Calu3 (cell line): ENCODE results near the gene PXDN. TPM values are rescaled to one million over a fixed set of nuclear protein-coding genes. Genes with fewer than 3 reads are reported as not detected.

Experiments
- BruUV-seq: library from RNA; stranded (reverse); fragments of 400-500 nt; replicated peaks from 2 replicates; lab custom pipeline; 2021; lab: Mats Ljungman, UMichigan
- CTCF ChIA-PET: fragments of 300-600 bp; sonication (Branson Sonifier 250); formaldehyde crosslinking; loops from one replicate; lab custom pipeline; 2022; ENCODE audit warnings: antibody characterized with exemption; lab: Charles Lee
- DNase-seq: peaks from one replicate; pipeline ENCODE4 v3.0.0; 2022
- H3K27ac Mint-ChIP-seq: one replicate; pipeline ENCODE4 v1.8.0; 2022; ENCODE audit warnings: mixed read lengths; ENCODE audit not compliant: unreplicated experiment
- H3K27me3 Mint-ChIP-seq: one replicate; pipeline ENCODE4 v1.8.0; 2022; ENCODE audit warnings: mixed read lengths; ENCODE audit not compliant: unreplicated experiment
- H3K36me3 Mint-ChIP-seq: one replicate; pipeline ENCODE4 v1.8.0; 2022; ENCODE audit warnings: mild to moderate bottlenecking, moderate library complexity, mixed read lengths; ENCODE audit not compliant: insufficient read depth, unreplicated experiment
- H3K4me1 Mint-ChIP-seq: one replicate; pipeline ENCODE4 v1.8.0; 2022; ENCODE audit warnings: mild to moderate bottlenecking, low read depth, mixed read lengths; ENCODE audit not compliant: unreplicated experiment
- H3K4me3 Mint-ChIP-seq: one replicate; pipeline ENCODE4 v1.8.0; 2022; ENCODE audit warnings: mild to moderate bottlenecking, low read depth, moderate library complexity, mixed read lengths; ENCODE audit not compliant: unreplicated experiment
- H3K9me3 Mint-ChIP-seq: one replicate; pipeline ENCODE4 v1.8.0; 2022; ENCODE audit warnings: low read depth, mixed read lengths; ENCODE audit not compliant: unreplicated experiment
- CTCF ChIP-seq: fragments of 200-600 bp; IDR thresholded peaks from one replicate; pipeline ENCODE4 v1.8.0; 2022; ENCODE audit warnings: antibody characterized with exemption; ENCODE audit not compliant: unreplicated experiment
- intact Hi-C: fragments of 100-400 bp; cut with micrococcal nuclease; formaldehyde crosslinking; loops from one replicate; pipeline ENCODE4 v1.10.0; 2022; ENCODE audit not compliant: unreplicated experiment
- total RNA-seq: library from RNA; stranded (reverse); gene quantifications from 2 replicates; pipeline ENCODE4 v1.2.3, GENCODE V29; 2022

The PXDN gene
- total RNA-seq, 1 experiment from 2014 or later: not detected

- BruUV-seq: no TSS peak
- Mint-ChIP-seq H3K27ac (no peak overlapping the region), H3K9me3 (peaks cover 3% of the 10 kb centered on the region), H3K4me3 (no peak overlapping the region), H3K27me3 (no peaks in the 10 kb centered on the region), H3K4me1 (no peaks in the 10 kb centered on the region), H3K36me3 (no peaks in the 10 kb centered on the region)
- CTCF ChIA-PET: no interaction called here
- no peak for TF ChIP-seq CTCF
- no peak for DNase-seq
- intact Hi-C loops: no loop called here
Observed at GRCh38 chr2:1591461-1591770, 152.9 kb downstream of the PXDN start.

DNA sequence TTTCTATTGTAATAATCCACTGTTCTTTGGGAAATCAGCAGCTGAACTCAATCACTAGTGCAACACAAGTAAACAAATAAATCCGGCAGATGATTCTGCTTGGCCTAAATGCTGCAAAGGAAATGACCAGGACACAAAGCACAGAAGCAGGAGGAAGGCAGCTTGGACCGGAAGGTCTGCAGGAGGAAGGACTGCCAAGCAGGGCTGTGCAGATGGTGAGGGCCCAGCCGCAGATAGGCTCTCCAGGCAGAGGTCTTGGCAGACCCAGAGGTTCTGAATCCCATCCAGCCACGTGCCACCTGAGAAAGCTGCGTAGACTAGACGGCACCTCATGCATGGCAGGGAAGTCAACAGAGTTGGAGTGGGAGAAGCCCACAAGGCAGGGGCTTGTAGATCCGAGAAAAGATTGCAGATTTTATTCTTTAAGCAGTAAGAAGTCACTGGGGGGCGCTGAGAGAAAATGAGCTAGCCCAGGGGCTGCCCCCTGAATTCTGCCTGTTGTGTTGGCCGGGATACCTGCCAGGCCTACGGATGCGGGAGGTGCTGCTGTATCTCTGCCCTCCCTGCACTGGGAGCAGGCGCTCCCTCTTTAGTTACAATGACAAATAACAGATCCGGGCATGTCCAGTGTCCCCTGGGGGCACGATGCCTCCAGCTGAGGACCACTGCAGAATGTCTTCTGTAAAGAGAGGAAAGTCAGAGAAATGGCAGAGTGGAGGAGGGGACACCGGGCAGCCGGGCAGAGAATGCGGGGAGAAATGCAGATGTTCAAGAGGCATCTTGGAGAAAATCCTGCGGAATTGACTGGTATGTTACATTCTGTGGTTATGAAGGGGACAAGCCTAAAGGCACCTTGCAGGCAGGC is 153.5 kb downstream of the PXDN start:
- H3K9me3 Mint-ChIP-seq: peaks cover 3% of the 10 kb centered on the region
- no peak overlapping the region for H3K4me3 Mint-ChIP-seq
- intact Hi-C loops: no loop called here

DNA sequence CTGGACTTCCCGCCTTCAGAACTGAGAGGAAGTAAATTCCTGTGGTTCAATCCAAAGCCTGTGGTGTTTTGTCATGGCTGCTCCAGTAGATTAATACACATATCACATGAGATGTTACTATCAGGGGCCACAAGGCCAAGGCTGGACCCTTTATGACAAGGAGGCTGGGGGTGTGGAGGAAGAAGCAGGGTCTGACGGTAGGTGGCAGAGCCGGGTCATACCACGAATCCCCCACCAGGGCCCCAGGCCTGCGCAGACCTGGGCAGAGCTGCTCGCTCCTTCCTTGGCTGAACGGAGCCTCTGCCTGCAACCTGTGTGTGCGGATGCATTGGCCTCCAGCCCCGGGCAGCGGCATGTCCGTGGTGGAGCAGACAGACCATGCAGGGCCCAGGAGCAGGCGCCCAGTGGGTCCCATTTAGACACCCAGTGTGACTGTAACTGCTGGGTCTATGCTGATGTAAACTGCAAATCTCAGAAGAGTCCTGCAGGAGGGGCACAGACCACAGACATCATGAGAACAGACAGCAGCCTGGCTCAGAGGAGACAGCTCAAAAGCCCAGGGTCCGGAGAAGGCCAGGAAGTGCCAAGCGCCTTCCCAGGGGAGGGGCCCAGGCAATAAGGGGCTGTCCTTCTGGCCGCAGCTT is 155.2 kb downstream of the PXDN start:
- Mint-ChIP-seq H3K36me3 (no peaks in the 10 kb centered on the region), H3K4me1 (no peaks in the 10 kb centered on the region), H3K4me3 (no peak overlapping the region), H3K27me3 (no peaks in the 10 kb centered on the region), H3K9me3 (peaks cover 3% of the 10 kb centered on the region), H3K27ac (no peak overlapping the region)
- intact Hi-C loops: no loop called here
- TF ChIP-seq CTCF: no peak
- CTCF ChIA-PET: no interaction called here
- no peak for DNase-seq
- no TSS peak for BruUV-seq

More for the DNA sequence above, 153.5 kb downstream of the PXDN start:
- Mint-ChIP-seq H3K4me1 (no peaks in the 10 kb centered on the region), H3K27ac (no peak overlapping the region), H3K36me3 (no peaks in the 10 kb centered on the region), H3K27me3 (no peaks in the 10 kb centered on the region)
- DNase-seq: no peak
- BruUV-seq: no TSS peak
- TF ChIP-seq CTCF: no peak
- CTCF ChIA-PET: no interaction called here

DNA sequence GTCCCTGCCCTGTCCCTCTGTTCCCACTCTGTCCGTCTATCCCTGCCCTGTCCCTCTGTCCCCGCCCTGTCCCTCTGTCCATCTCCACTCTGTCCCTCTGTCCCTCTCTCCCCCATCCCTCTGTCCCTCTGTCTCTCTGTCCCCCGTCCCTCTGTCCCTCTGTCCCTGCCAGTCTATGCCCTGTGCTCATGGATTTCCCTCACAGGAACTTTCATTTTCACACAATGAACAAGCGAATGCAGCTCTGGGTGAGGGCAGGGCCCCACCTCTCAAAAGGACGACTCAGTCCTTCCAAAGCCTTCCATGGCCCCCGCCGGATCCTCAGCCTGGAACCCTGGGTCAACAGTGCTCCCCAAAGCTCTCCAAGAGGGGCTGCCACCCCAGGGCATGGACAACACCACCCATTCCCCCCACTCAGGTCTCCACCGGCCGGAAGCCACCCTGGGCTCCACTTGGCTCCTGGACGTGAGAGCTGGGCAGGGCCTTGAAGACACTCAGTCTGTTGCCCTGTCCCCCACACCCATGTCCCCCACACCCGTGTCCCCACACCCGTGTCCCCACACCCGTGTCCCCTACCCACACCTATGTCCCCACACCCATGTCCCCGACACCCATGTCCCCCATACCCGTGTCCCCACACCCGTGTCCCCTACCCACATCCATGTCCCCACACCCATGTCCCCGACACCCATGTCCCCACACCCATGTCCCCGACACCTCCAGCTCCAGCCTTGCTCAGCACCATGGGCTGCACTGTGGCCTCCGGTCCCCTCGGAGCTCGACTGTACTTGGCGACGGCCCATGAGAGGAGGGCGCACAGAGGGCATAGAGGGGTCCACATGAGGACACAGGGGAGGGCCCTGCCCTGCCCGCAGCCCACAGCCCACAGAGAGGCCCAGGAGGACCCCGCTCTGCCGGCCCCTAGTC is 156.0 kb downstream of the PXDN start:
- Mint-ChIP-seq H3K36me3 (no peaks in the 10 kb centered on the region), H3K27ac (no peak overlapping the region), H3K27me3 (no peaks in the 10 kb centered on the region), H3K4me3 (no peak overlapping the region), H3K4me1 (no peaks in the 10 kb centered on the region), H3K9me3 (peaks cover 3% of the 10 kb centered on the region)
- CTCF ChIA-PET: interaction anchor here (0.5 kb wide), 1 partner anchor 8 kb away, joined by 3 read pairs; no protein-coding TSS in a partner anchor
- intact Hi-C loops: no loop called here
- no peak for TF ChIP-seq CTCF
- no TSS peak for BruUV-seq
- DNase-seq: no peak
